Measurements from ENCODE around the gene CCDC43.

The CCDC43 gene

DNA sequence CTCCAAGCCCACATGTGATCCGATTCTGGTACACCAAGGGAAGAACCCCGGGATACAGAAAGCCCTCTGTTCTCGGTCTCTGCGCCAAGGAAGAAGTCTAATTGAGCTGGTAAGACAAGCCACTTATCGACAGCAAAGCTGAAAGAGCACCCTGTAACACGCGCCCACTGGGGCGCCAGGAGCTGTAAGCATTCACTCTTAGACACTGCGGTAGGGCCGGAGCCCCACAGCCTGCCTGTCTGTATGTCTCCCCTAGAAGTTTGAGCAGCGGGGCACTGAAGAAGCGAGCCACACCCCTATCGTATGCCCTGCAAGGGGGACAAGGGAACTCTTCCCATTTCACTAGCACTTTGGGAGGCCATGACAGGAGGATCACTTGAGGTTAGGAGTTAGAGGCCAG lies 60.3 kb downstream of the CCDC43 start:
- ChIA-PET CTCF (interaction anchor here (1.9 kb wide), 1 partner anchor 106 kb away, joined by 5 read pairs; no protein-coding TSS in a partner anchor), POLR2A (no interaction called here)
- TF ChIP-seq, protein P1, sequence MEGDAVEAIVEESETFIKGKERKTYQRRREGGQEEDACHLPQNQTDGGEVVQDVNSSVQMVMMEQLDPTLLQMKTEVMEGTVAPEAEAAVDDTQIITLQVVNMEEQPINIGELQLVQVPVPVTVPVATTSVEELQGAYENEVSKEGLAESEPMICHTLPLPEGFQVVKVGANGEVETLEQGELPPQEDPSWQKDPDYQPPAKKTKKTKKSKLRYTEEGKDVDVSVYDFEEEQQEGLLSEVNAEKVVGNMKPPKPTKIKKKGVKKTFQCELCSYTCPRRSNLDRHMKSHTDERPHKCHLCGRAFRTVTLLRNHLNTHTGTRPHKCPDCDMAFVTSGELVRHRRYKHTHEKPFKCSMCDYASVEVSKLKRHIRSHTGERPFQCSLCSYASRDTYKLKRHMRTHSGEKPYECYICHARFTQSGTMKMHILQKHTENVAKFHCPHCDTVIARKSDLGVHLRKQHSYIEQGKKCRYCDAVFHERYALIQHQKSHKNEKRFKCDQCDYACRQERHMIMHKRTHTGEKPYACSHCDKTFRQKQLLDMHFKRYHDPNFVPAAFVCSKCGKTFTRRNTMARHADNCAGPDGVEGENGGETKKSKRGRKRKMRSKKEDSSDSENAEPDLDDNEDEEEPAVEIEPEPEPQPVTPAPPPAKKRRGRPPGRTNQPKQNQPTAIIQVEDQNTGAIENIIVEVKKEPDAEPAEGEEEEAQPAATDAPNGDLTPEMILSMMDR (IDR thresholded peaks at IDR 0.05; ENCODE audit: control extremely low read depth, extremely low read depth, low read depth, missing control alignments): no peak
- DNase-seq (ENCODE audit: extremely low spot score): no peak

DNA sequence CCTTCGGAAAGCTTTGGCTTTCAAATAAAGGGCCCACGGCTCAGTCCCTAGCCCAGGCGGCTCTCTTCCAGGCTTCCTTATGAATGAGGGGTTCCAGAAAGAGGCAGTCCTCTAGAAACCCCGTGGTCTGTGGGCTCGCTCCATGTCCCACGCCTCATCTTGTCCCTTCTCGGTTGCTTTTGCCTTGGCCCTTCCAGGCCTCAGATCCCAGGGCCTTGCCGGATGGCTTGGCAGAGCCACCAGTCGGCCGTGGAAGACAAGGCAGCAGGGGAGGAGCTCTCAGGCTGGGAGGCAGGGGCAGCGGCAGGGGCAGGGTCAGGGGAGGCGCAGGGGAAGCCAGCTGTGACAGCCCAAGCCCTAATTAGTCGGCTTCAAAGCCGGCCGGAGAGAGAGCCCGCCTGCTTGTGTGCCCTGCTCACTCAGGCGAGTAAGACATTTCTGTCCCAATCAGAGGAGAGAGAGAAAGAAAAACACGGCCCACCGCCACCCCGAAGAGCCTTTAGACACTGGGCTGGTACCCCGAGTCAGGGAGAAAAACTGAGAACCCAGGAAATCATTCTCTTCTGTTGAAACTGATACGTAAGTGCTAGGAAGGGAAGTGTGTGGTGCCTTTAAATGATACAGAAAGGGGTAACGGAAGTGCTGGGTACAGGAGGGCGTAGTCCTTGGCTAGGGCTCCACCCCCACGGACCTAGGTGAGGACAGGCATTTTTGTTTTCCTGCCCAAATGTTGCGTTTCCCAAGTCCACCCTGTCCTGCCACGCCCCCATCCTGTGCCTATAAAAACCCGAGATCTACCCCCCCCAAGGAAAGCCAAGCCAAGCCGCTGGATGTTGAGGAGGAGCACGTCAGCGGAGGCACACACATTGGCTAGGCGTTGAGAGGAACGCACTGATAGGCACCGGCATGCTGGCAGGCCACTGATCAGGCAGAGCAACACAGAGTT lies 61.1 kb downstream of the CCDC43 start:
- DNase-seq (ENCODE audit: extremely low spot score): peak; percentile 71
- TF ChIP-seq, protein P1 (IDR thresholded peaks at IDR 0.05; ENCODE audit: control extremely low read depth, extremely low read depth, low read depth, missing control alignments): no peak
- POLR2A ChIA-PET: interaction anchor here (0.5 kb wide), 1 partner anchor 520 kb away, joined by 5 read pairs; no protein-coding TSS in a partner anchor
- CTCF ChIA-PET: no interaction called here

DNA sequence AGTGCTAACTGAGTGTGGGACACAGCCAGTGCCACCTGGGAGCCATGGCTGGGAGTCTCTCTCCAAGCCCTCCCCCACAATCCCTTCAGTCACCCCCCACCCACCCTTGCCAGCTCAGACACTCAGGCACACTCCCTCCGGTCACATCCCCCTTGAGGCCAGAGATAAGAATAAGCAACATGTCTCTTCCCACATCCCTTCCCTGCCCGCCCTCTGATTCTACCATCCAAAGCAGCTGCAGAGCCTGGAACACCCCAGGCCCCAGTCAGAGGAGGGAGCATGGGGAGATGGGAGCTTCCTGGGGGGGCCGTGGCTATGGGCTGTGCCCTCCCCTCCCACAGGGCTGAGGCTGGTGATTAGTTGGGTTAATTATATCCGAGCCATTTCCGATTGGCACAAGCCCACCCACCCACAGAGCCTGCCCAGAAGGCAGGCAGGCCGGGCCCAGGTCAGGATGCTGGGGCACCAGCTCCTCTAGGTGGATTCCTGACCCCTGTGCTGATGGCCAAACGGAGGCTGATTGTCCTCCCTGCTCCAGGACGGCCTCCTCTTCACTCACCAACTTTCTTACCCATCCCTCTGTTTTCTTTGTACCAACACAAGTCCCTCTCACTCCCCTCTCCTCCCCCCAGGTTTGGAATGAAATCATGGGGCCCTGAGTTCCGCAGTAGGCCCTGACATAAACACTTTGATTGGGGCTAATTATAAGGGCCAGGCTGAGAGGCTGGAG lies 61.9 kb downstream of the CCDC43 start:
- ChIA-PET POLR2A (no interaction called here), CTCF (no interaction called here)
- TF ChIP-seq, protein P1 (IDR thresholded peaks at IDR 0.05; ENCODE audit: control extremely low read depth, extremely low read depth, low read depth, missing control alignments): no peak
- DNase-seq (ENCODE audit: extremely low spot score): no peak

All from GM10248 (cell line).